Lower leg skin (tissue), 3 donors: ENCODE data around the gene CTTN.

ENCODE experiments used
- POLR2A ChIP-seq, 2 donors: fragments of 450-650 bp; IDR thresholded peaks; one replicate each; pipeline ENCODE4 v1.6.1; 2016 to 2017; ENCODE audit warnings: antibody characterized with exemption in 2 of 2, mild to moderate bottlenecking in 1 of 2, moderate library complexity in 1 of 2
- TF ChIP-seq, protein P1 (sequence below), 3 donors: fragments of 450-650 bp; IDR thresholded peaks; one replicate each; pipeline ENCODE4 v1.5.1; 2016; ENCODE audit warnings: antibody characterized with exemption in 3 of 3, mild to moderate bottlenecking in 3 of 3, moderate library complexity in 2 of 3

DNA sequence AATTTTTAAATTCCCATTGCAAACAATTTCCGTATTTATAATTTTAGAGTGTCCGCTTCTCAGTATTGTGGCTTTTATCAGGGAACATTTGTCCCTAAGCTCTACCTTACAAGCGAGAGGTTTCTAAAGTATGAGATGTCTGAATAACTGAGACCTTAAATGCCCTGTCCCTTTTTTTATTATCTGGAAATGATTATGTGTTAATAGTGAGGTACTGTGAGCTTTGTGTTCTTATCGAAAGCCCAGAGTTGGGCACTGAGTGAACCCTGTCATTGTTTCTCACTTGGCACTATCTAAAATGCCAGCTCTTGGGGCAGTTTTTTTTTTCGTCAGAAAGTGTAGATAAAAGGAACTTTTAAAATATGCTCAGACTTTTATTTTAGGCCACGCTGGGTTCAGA, 9.5 kb downstream of the CTTN start:
- TF ChIP-seq, protein P1, sequence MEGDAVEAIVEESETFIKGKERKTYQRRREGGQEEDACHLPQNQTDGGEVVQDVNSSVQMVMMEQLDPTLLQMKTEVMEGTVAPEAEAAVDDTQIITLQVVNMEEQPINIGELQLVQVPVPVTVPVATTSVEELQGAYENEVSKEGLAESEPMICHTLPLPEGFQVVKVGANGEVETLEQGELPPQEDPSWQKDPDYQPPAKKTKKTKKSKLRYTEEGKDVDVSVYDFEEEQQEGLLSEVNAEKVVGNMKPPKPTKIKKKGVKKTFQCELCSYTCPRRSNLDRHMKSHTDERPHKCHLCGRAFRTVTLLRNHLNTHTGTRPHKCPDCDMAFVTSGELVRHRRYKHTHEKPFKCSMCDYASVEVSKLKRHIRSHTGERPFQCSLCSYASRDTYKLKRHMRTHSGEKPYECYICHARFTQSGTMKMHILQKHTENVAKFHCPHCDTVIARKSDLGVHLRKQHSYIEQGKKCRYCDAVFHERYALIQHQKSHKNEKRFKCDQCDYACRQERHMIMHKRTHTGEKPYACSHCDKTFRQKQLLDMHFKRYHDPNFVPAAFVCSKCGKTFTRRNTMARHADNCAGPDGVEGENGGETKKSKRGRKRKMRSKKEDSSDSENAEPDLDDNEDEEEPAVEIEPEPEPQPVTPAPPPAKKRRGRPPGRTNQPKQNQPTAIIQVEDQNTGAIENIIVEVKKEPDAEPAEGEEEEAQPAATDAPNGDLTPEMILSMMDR (IDR thresholded peaks at IDR 0.05), result no peak
- no peak for TF ChIP-seq POLR2A (IDR thresholded peaks at IDR 0.05)
